Measurements from ENCODE around the gene PAX5.

PAX5 gene

GRCh38 chr9:36862206-36863145 lies 171.6 kb downstream of the PAX5 start:
- DNase-seq (ENCODE audit: low read depth in 2 of 2), result no peak

- no peak for DNase-seq (ENCODE audit: low read depth in 2 of 2)
These were observed 172.4 kb downstream of the PAX5 start for GRCh38 chr9:36861528-36862205.

GRCh38 chr9:36858805-36859375 lies 175.2 kb downstream of the PAX5 start:
- no peak for DNase-seq (ENCODE audit: low read depth in 2 of 2)

GRCh38 chr9:36855448-36856315 lies 178.4 kb downstream of the PAX5 start:
- no peak for DNase-seq (ENCODE audit: low read depth in 2 of 2)

- no peak for DNase-seq (ENCODE audit: low read depth in 2 of 2)
These were observed 179.3 kb downstream of the PAX5 start for GRCh38 chr9:36854751-36855150.

GRCh38 chr9:36854034-36854433 lies 180.0 kb downstream of the PAX5 start:
- no peak for DNase-seq (ENCODE audit: low read depth in 2 of 2)

GRCh38 chr9:36853233-36853632 lies 180.8 kb downstream of the PAX5 start:
- no peak for DNase-seq (ENCODE audit: low read depth in 2 of 2)

- DNase-seq (ENCODE audit: low read depth in 2 of 2), result no peak
These were observed 184.1 kb downstream of the PAX5 start for GRCh38 chr9:36849943-36850342.

GRCh38 chr9:36848946-36849345 lies 185.1 kb downstream of the PAX5 start:
- no peak for DNase-seq (ENCODE audit: low read depth in 2 of 2)

- no peak for DNase-seq (ENCODE audit: low read depth in 2 of 2)
These were observed 186.0 kb downstream of the PAX5 start for GRCh38 chr9:36847781-36848673.

GRCh38 chr9:36846621-36847020 lies 187.4 kb downstream of the PAX5 start:
- DNase-seq (ENCODE audit: low read depth in 2 of 2), result no peak

GRCh38 chr9:36845844-36846243 lies 188.2 kb downstream of the PAX5 start:
- no peak for DNase-seq (ENCODE audit: low read depth in 2 of 2)

GRCh38 chr9:36844961-36845360 lies 189.1 kb downstream of the PAX5 start:
- no peak for DNase-seq (ENCODE audit: low read depth in 2 of 2)

- DNase-seq (ENCODE audit: low read depth in 2 of 2), result no peak
These were observed 190.1 kb downstream of the PAX5 start for GRCh38 chr9:36843964-36844363.

GRCh38 chr9:36842560-36843530 lies 191.2 kb downstream of the PAX5 start:
- DNase-seq (ENCODE audit: low read depth in 2 of 2), result no peak

- no peak for DNase-seq (ENCODE audit: low read depth in 2 of 2)
These were observed 193.1 kb downstream of the PAX5 start for GRCh38 chr9:36840898-36841536.

- no peak for DNase-seq (ENCODE audit: low read depth in 2 of 2)
These were observed 194.8 kb downstream of the PAX5 start for GRCh38 chr9:36839131-36839885.
